Ovary (tissue), 9 donors: ENCODE measurements around the gene ABI1. TPM values are rescaled to one million over a fixed set of nuclear protein-coding genes. Genes with fewer than 3 reads are reported as not detected.

Experiments used
- DNase-seq, 5 donors: peaks; one replicate each; pipeline ENCODE4 v3.0.0-alpha.2; 2019 to 2020
- H3K27ac ChIP-seq, 2 donors: fragments of 200-600 bp; one replicate each; pipeline versions ENCODE4 v1.5.1 to v1.8.0; 2019 to 2022
- H3K27me3 ChIP-seq: fragments of 200-600 bp; one replicate; pipeline ENCODE4 v1.8.0; 2022
- H3K36me3 ChIP-seq: fragments of 200-600 bp; sonication (generic); one replicate; pipeline ENCODE4 v1.5.1; 2019
- H3K4me1 ChIP-seq: one replicate; pipeline ENCODE4 v1.8.1; 2013; ENCODE audit warnings: mild to moderate bottlenecking, moderate library complexity; ENCODE audit not compliant: insufficient read depth
- H3K4me3 ChIP-seq: fragments of 200-600 bp; sonication (generic); one replicate; pipeline ENCODE4 v1.5.1; 2017
- H3K9me3 ChIP-seq, 2 donors: fragments of 200-600 bp in 1 of 2; sonication (generic) in 1 of 2; one replicate each; pipeline versions ENCODE4 v1.5.1 to v1.8.1; 2013 to 2019; ENCODE audit warnings: mild to moderate bottlenecking in 1 of 2, moderate library complexity in 1 of 2
- EP300 ChIP-seq: sonication (generic); formaldehyde crosslinking; IDR thresholded peaks from one replicate; pipeline ENCODE4 v1.6.1; 2017; ENCODE audit warnings: antibody characterized with exemption
- POLR2A ChIP-seq: fragments of 450-650 bp; IDR thresholded peaks from one replicate; pipeline ENCODE4 v1.6.1; 2017; ENCODE audit warnings: antibody characterized with exemption, mild to moderate bottlenecking, moderate library complexity
- WGBS, 3 donors: extraction: QIAGEN DNeasy Blood & Tissue Kit in 1 of 3; methylation state at CpG; one replicate each; pipeline versions ENCODE4 v1.1.5 to v1.1.7; 2013 to 2017; 5-methylcytosine and 5-hydroxymethylcytosine counted together
- intact Hi-C, 4 donors: fragments of 100-400 bp; cut with DNase I; formaldehyde crosslinking; loops; one replicate each; pipeline versions ENCODE4 v1.11.0 to v1.15.1; 2022 to 2023
- polyA plus RNA-seq, 2 donors: library from polyadenylated mRNA; stranded (reverse); fragments of 200-250 nt in 1 of 2; fragments of 350-450 nt in 1 of 2; fragmentation: Illumina TruSeq in 1 of 2; extraction: RNeasy Lipid Tissue Mini Kit (QIAGEN cat#74804) in 1 of 2; gene quantifications; one replicate each; pipeline ENCODE4 v1.2.3, GENCODE V29; 2013 to 2014
- total RNA-seq, 7 donors: library from RNA; depleted of rRNA in 2 of 7; stranded (reverse); fragments of >200 nt in 2 of 7; fragmentation: NEBNext Ultra II Directional in 3 of 7; extraction: Animal tissue kit (Norgen Biotek cat#: 25700) in 3 of 7; gene quantifications; one replicate each; pipeline versions ENCODE4 v1.1.0 to v1.2.4, GENCODE V29; 2016 to 2023
- TF ChIP-seq, protein P1 (sequence below), 3 donors: fragments of 450-650 bp in 2 of 3; fragments of 200-600 bp in 1 of 3; IDR thresholded peaks; one replicate each; pipeline versions ENCODE4 v1.5.1 to v1.8.0; 2016 to 2022; ENCODE audit warnings: antibody characterized with exemption in 3 of 3, mild to moderate bottlenecking in 1 of 3
- donor health status: DM: no; HTN: no; CAD: no; lungs with moderate emphysema.
- donor health status: DM: no; HTN: no; CAD: no.
- donor health status: Bipolar disorder and iron deficiency.
- donor health status: DM: yes; HTN: yes; CAD: no.
- donor health status: DM: no; HTN: no; CAD: no.
- donor health status: DM: yes; HTN: yes; CAD: no.

ABI1 gene
- total and polyA plus RNA-seq, 9 donors, result 29.8 to 51.7 (median 42.1) TPM

DNA sequence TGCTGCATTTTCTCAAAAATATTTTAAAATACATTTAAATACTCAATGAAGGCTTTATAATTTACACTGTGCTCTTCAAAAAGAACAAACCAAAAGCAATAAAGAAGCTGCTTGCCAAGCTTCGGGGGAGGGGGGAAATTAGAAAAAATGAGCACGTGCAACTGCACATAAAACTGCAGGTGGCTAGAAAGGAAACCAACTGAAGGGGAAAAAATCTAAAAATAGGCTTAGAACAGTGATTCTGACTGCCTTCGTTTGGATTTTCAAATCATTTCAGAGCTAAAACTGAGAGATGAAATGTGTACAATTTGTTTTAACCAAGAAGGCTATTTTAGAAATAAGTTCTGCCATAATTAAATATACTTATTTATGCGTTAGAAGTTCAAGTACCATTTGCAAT is 61.4 kb downstream of the ABI1 start:
- no peaks in the 10 kb centered on the region for H3K27me3 ChIP-seq
- no peak for DNase-seq

DNA sequence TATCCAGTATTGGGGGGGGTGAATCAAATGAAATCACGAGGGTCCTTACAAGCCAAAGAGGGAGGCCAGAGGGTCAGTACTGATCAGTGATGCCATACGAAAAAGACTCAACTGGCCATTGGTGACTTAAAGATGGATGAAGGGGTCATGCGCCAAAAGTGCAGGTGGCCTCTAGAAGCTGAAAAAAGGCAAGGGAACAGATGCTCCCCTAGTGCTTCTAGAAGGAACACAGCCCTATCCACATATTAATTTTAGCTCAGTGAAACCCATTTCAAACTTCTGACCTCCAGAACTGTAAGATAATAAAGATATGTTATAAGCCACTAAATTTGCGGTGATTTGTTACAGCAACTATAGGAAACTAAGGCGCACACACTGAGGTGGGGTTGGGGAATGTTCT is 62.5 kb downstream of the ABI1 start:
- peaks cover 4% of the 10 kb centered on the region for H3K4me1 ChIP-seq

More for the DNA sequence above, 61.4 kb downstream of the ABI1 start:
- Histone ChIP-seq H3K4me1 (peaks cover 6% of the 10 kb centered on the region), H3K27ac (no peak overlapping the region), H3K36me3 (no peaks in the 10 kb centered on the region), H3K9me3 (no peaks in the 10 kb centered on the region), H3K4me3 (no peak overlapping the region)
- 48 to 50% (median 48%) methylated on average over 4 of the region's 4 CpGs for WGBS, 3 donors
- intact Hi-C loops, result no loop called here
- TF ChIP-seq, protein P1, sequence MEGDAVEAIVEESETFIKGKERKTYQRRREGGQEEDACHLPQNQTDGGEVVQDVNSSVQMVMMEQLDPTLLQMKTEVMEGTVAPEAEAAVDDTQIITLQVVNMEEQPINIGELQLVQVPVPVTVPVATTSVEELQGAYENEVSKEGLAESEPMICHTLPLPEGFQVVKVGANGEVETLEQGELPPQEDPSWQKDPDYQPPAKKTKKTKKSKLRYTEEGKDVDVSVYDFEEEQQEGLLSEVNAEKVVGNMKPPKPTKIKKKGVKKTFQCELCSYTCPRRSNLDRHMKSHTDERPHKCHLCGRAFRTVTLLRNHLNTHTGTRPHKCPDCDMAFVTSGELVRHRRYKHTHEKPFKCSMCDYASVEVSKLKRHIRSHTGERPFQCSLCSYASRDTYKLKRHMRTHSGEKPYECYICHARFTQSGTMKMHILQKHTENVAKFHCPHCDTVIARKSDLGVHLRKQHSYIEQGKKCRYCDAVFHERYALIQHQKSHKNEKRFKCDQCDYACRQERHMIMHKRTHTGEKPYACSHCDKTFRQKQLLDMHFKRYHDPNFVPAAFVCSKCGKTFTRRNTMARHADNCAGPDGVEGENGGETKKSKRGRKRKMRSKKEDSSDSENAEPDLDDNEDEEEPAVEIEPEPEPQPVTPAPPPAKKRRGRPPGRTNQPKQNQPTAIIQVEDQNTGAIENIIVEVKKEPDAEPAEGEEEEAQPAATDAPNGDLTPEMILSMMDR (IDR thresholded peaks at IDR 0.05), result no peak
- TF ChIP-seq EP300, result no peak
- no peak for TF ChIP-seq POLR2A

DNA sequence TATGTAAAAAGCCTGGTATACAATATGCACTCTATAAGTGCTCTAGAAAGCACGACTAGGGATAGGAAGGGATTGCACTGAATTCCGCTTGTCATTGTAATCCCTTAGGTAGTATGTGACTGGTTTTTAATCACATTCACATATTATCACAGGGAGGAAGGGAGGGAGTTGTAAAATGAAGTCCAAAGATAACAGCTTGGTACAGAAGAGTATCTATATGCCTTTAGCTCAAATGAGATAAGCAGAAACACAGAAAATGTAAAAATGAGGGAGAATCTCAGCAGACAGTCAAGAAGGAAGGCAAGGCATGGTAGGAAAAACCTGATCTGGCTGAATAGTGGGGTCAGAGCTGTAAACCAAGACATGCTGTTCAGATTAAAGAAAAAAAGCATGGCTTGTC is 63.4 kb downstream of the ABI1 start:
- Histone ChIP-seq H3K27me3 (no peaks in the 10 kb centered on the region), H3K4me1 (peaks cover 1% of the 10 kb centered on the region), H3K27ac (no peak overlapping the region), H3K4me3 (no peak overlapping the region), H3K36me3 (no peaks in the 10 kb centered on the region), H3K9me3 (no peaks in the 10 kb centered on the region)
- intact Hi-C loops, result no loop called here
- TF ChIP-seq EP300 (no peak), POLR2A (no peak)
- TF ChIP-seq, protein P1 (IDR thresholded peaks at IDR 0.05), result no peak
- DNase-seq, result no peak
- 95 to 96% (median 95%) methylated on average over 2 of the region's 2 CpGs for WGBS, 3 donors

More for the DNA sequence above, 62.5 kb downstream of the ABI1 start:
- no peaks in the 10 kb centered on the region for H3K9me3 ChIP-seq
- no peak for DNase-seq
- 94 to 97% (median 95%) methylated on average over 5 of the region's 5 CpGs for WGBS, 3 donors
- H3K27ac ChIP-seq, result no peak overlapping the region
- TF ChIP-seq POLR2A, result no peak
- TF ChIP-seq, protein P1 (IDR thresholded peaks at IDR 0.05), result no peak
- no peak for TF ChIP-seq EP300
- intact Hi-C loops, result no loop called here
- no peaks in the 10 kb centered on the region for H3K36me3 ChIP-seq
- H3K4me3 ChIP-seq, result no peak overlapping the region
- no peaks in the 10 kb centered on the region for H3K27me3 ChIP-seq

DNA sequence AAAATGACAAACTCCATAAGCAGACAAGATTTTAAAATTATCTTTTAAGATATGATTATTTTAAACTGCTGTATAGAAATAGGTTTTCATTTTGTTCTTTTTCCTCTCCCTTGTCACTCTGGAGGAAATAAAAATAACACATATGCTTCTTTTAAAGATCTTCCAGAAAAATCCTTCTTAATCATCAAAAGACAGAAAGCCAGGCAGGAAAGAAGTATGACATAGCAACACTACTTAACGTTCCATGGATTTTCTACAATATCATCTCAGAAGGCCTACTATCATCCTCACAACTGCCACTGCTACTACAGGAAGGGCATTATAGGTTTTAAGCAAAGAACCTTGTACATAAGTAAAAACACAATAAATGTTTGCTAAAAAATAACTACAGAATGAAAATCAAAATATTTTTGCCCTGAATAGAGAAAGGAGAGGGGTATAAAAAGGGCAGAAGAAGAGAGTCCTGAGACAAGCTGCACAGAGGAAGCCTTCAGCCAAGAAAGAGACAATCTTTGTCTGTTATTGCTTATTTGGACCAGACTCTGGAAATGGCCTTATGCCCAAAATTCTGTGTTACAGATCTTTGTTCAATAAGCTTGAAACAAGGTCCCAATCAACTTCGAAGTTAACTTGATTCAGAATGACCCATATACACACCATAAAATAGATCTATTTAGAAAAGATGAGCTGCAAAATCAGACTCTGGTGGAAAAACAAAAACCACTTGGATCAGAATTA is 67.8 kb downstream of the ABI1 start:
- no peaks in the 10 kb centered on the region for H3K9me3 ChIP-seq
- no peaks in the 10 kb centered on the region for H3K4me1 ChIP-seq
- H3K4me3 ChIP-seq, result no peak overlapping the region
- no peak overlapping the region for H3K27ac ChIP-seq
- TF ChIP-seq EP300, result no peak
- TF ChIP-seq POLR2A, result no peak
- TF ChIP-seq, protein P1 (IDR thresholded peaks at IDR 0.05), result no peak
- H3K27me3 ChIP-seq, result no peaks in the 10 kb centered on the region
- H3K36me3 ChIP-seq, result no peaks in the 10 kb centered on the region
- WGBS, 3 donors, result 23 to 28% (median 24%) methylated on average over 2 of the region's 2 CpGs
- intact Hi-C loops, result no loop called here
- no peak for DNase-seq
